ENCODE results near the gene TTC8. TPM values are rescaled to one million over a fixed set of nuclear protein-coding genes. Genes with fewer than 3 reads are reported as not detected.

Gene TTC8
- polyA plus RNA-seq, 3 donors: 2.3 to 3.7 (median 2.7) TPM

DNA sequence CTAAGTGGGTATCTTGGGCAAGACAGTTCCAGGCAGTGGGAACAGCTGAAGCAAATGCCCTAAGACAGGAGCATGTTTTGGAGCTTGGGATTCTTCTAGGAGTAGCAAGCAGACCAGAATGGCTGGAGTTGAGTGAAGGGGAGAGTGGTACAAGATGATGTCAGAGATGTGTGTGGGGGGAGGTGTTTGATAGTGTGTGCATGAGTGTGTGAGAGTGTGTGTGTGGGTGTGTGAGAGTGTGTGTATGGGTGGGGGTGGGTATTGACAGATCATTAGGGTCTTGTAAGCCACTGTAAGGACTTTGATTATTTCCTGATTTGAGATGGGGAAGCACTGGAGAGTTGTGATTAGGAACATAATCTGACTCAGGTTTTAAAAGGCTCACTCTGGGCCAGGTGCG, 78.4 kb downstream of the TTC8 start:
- no peak overlapping the region for H3K9ac ChIP-seq (ENCODE audit: insufficient read depth, low read length, poor library complexity, severe bottlenecking)
- H3K4me2 ChIP-seq (replicated peaks; ENCODE audit: extremely low read depth, low read length, poor library complexity, severe bottlenecking): no peak overlapping the region
- Mint-ChIP-seq H3K27me3 (ENCODE audit: low read depth in 3 of 3) (peaks cover 2 to 7% (median 5%) of the 10 kb centered on the region in 3 donors), H3K27ac (no peak overlapping the region), H3K4me3 (no peak overlapping the region), H3K36me3 (no peaks in the 10 kb centered on the region), H3K9me3 (peaks cover under 1 to 23% (median 6%) of the 10 kb centered on the region in 7 donors), H3K4me1 (no peaks in the 10 kb centered on the region)
- H3K79me2 ChIP-seq (ENCODE audit: insufficient read depth, low read length): no peaks in the 10 kb centered on the region
- no peak for DNase-seq
- no peak overlapping the region for H2AFZ ChIP-seq (ENCODE audit: insufficient read depth, low read depth, low read length, poor library complexity, severe bottlenecking)
- intact Hi-C loops (cut with micrococcal nuclease): no loop called here
- peaks cover 0 to 4% of the 10 kb centered on the region in 2 donors for H3K9me3 ChIP-seq (replicated peaks in 1 of 2; ENCODE audit: control insufficient read depth in 1 of 2, insufficient read depth in 1 of 2, low read length in 2 of 2)
- whole genome bisulfite sequencing (ENCODE audit: insufficient coverage): 100% methylated on average over 1 of the region's 1 CpG
- no peaks in the 10 kb centered on the region for H3K36me3 ChIP-seq (replicated peaks in 1 of 2; ENCODE audit: control insufficient read depth in 1 of 2, insufficient read depth in 2 of 2, low read length in 2 of 2)
- no peaks in the 10 kb centered on the region for H3K27me3 ChIP-seq (ENCODE audit: control insufficient read depth in 2 of 2, insufficient read depth in 2 of 2, low read length in 2 of 2)
- TF ChIP-seq, protein P1, sequence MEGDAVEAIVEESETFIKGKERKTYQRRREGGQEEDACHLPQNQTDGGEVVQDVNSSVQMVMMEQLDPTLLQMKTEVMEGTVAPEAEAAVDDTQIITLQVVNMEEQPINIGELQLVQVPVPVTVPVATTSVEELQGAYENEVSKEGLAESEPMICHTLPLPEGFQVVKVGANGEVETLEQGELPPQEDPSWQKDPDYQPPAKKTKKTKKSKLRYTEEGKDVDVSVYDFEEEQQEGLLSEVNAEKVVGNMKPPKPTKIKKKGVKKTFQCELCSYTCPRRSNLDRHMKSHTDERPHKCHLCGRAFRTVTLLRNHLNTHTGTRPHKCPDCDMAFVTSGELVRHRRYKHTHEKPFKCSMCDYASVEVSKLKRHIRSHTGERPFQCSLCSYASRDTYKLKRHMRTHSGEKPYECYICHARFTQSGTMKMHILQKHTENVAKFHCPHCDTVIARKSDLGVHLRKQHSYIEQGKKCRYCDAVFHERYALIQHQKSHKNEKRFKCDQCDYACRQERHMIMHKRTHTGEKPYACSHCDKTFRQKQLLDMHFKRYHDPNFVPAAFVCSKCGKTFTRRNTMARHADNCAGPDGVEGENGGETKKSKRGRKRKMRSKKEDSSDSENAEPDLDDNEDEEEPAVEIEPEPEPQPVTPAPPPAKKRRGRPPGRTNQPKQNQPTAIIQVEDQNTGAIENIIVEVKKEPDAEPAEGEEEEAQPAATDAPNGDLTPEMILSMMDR (IDR thresholded peaks at IDR 0.05): no peak
- no peak overlapping the region for H3K4me3 ChIP-seq (replicated peaks in 1 of 3; ENCODE audit: low read depth in 2 of 3, low read length in 3 of 3)
- no peaks in the 10 kb centered on the region for H3K4me1 ChIP-seq (ENCODE audit: control insufficient read depth in 1 of 2, insufficient read depth in 2 of 2, low read length in 2 of 2)
- no peak overlapping the region for H3K27ac ChIP-seq (ENCODE audit: low read depth in 1 of 2, low read length in 2 of 2)
- no peaks in the 10 kb centered on the region for H4K20me1 ChIP-seq (ENCODE audit: insufficient read depth, low read length)

DNA sequence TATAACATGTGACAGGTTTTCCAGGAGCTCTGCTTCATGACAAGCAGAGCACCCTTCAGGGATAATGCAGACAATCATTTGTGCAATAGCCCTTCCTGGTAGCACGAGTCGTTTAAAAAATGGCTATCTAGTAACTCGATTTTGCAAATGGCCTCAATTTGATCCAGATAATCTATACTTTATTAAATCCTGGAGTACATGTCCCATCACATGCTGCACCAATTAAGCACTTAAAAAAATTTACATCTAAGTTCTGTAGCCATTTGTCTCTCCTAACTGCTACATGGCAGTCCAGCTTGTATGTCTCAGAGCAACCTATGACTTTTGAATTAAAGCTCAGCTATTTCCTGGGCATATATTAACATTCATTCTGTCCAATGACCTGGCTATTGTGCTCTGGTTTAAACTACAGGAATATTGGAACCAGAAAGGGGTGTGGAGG, 79.8 kb downstream of the TTC8 start:
- no peak overlapping the region for H2AFZ ChIP-seq (ENCODE audit: insufficient read depth, low read depth, low read length, poor library complexity, severe bottlenecking)
- H4K20me1 ChIP-seq (ENCODE audit: insufficient read depth, low read length): no peaks in the 10 kb centered on the region
- TF ChIP-seq, protein P1 (IDR thresholded peaks at IDR 0.05): no peak
- H3K4me1 Mint-ChIP-seq: no peaks in the 10 kb centered on the region
- H3K27ac Mint-ChIP-seq: no peak overlapping the region
- no peak overlapping the region for H3K4me3 ChIP-seq (replicated peaks in 1 of 3; ENCODE audit: low read depth in 2 of 3, low read length in 3 of 3)
- H3K79me2 ChIP-seq (ENCODE audit: insufficient read depth, low read length): no peaks in the 10 kb centered on the region
- H3K9me3 ChIP-seq (replicated peaks in 1 of 2; ENCODE audit: control insufficient read depth in 1 of 2, insufficient read depth in 1 of 2, low read length in 2 of 2): peaks cover 0 to 4% of the 10 kb centered on the region in 2 donors
- peaks cover 0 to 24% (median 7%) of the 10 kb centered on the region in 7 donors for H3K9me3 Mint-ChIP-seq
- no peaks in the 10 kb centered on the region for H3K36me3 ChIP-seq (replicated peaks in 1 of 2; ENCODE audit: control insufficient read depth in 1 of 2, insufficient read depth in 2 of 2, low read length in 2 of 2)
- H3K4me3 Mint-ChIP-seq: no peak overlapping the region
- no peaks in the 10 kb centered on the region for H3K4me1 ChIP-seq (ENCODE audit: control insufficient read depth in 1 of 2, insufficient read depth in 2 of 2, low read length in 2 of 2)
- no peak overlapping the region for H3K9ac ChIP-seq (ENCODE audit: insufficient read depth, low read length, poor library complexity, severe bottlenecking)
- no peaks in the 10 kb centered on the region for H3K36me3 Mint-ChIP-seq
- WGBS (ENCODE audit: insufficient coverage): 87% methylated on average over 3 of the region's 3 CpGs
- no peaks in the 10 kb centered on the region for H3K27me3 ChIP-seq (ENCODE audit: control insufficient read depth in 2 of 2, insufficient read depth in 2 of 2, low read length in 2 of 2)
- DNase-seq: no peak
- H3K4me2 ChIP-seq (replicated peaks; ENCODE audit: extremely low read depth, low read length, poor library complexity, severe bottlenecking): no peak overlapping the region
- intact Hi-C loops (cut with micrococcal nuclease): no loop called here
- H3K27me3 Mint-ChIP-seq (ENCODE audit: low read depth in 3 of 3): peaks cover 0 to 5% (median 5%) of the 10 kb centered on the region in 3 donors
- H3K27ac ChIP-seq (ENCODE audit: low read depth in 1 of 2, low read length in 2 of 2): no peak overlapping the region

All from CD14-positive monocyte (primary cell).